GDM1 (cell line): ENCODE results near the gene NUDT14.

ENCODE experiments used
- DNase-seq: peaks from one replicate; lab custom pipeline; 2025; lab: John Stamatoyannopoulos, UW

The NUDT14 gene

DNA sequence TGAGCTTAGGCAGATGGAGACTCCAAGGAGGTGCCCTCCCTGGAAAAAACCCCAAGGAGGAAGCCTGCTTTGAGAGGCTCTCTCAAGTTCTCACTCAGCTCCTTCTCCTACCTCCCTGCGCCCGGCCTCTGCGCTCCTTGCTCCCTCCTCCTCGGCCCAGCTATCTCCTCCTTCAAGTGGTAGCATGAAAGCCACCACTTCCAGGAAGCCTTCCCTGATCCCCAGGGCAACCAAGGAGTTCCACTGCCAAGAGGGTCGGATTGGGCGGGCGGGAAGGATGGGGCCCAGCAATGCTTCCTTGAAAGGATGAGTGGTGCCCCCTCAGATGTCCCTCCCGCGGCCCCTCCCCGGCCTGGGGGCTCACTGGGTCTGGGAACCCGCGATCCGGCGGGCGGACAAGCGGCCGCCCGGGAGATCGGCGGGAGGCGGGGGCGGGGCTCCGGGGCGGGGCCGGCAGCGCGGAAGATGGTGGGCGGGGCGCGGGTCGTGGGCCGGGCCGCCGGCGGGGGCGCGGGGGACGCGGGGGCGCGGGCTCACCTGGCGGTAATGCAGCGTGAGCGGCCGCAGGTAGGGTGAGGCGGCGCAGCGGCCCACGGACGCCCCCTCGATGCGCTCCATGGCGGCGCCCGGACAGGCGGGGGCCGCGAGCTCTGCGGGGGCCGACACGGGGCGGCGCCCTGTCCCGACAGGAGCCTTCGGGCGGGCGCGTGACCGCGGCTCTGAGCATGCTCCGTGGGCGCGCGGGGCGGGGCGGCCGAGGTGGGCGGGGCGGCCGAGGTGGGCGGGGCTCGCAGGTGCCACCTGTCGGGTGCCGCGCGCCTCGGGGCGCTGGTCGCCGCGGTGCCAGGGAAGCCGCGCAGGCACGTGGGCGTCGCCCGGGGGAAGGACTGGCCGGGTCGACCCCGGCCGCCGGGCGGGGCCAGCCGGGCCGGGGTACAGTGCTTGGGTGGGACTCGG lies at the start of gene NUDT14:
Gene NUDT14 (minus strand): TSS at position 721 of the 957 bp plus-strand sequence. CDS start 103 bp downstream, at position 618.
- DNase-seq, result peak; percentile 51

- DNase-seq, result no peak
Observed at GRCh38 chr14:105229099-105229655, 48.1 kb upstream of the NUDT14 start.

DNA sequence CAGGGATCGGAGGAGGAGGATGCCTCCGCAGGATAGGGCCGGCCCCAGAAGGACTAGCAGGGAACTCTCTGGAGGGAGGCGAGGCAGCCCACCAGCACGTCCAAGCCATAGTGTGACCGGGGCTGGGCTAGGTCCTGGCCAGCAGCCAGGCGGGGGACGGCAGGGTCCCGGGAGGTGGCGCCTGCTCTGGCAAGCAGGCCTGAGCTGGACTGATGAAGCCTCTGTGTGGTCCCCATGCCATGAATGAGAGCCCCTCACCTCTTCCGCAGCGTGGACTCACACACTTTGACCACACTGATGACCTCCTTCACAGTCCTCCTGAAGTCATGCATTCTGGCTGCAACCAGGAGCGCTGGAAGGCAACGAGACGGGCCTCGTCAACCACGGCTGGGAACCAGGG lies 47.5 kb upstream of the NUDT14 start:
- no peak for DNase-seq

- DNase-seq, result no peak
Observed at GRCh38 chr14:105227346-105227745, 46.2 kb upstream of the NUDT14 start.

GRCh38 chr14:105226198-105226597 lies 45.1 kb upstream of the NUDT14 start:
- no peak for DNase-seq

DNA sequence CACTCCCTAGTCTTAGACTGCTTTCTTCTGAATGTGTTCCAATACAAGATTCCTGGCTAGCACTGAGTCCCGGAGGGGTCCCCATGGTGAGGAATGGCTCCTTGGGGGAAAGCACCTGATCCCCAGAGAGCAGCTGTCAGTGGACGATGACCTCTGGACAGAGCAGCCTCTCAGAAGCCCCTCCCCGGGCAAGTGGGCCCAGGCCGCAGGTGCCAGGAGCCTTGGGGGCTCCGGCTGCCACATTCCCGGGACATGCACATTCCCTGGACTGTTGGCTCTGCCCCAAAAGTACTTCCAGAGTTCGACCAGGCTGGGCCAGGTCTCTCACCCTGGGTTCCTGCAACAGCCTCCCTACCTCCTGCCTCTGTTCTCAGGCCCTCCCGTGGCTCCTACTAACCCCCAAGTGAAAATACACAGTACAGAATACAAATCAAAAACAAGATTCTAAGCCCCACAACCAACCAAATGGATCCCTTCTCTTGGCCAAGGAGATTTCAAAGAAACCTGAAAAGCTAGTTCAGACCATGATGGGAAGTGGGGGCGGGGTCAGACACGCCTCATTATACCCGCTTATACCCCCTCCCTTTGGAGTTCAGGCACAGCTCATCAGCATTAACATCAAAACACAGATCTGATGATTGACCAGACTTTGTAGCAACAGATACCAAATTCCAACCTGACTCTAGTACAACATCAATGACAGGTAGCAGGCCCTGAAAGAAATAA lies 43.9 kb upstream of the NUDT14 start:
- DNase-seq, result no peak

GRCh38 chr14:105223770-105224544 lies 42.8 kb upstream of the NUDT14 start:
- DNase-seq, result no peak

DNA sequence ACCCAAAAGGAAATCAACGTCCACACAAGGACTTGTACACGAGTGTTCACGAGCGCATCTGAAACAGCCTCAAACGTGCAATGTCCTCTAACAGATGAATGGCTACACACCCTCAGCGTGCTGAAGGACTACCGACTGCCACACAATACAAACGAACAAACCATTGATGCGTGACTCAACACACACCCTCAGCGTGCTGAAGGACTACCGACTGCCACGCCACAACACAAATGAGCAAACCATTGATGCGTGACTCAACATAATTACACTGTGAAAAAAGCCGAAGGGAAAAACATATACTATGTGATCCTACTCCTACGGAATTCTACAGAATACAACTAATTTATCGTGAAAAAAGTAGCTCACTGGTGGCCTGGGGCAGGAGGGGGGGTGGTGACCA lies 42.1 kb upstream of the NUDT14 start:
- DNase-seq, result no peak

GRCh38 chr14:105221598-105222178 lies 40.6 kb upstream of the NUDT14 start:
- no peak for DNase-seq

- no peak for DNase-seq
Observed at GRCh38 chr14:105220699-105221597, 39.8 kb upstream of the NUDT14 start.

- no peak for DNase-seq
Observed at GRCh38 chr14:105219753-105220152, 38.6 kb upstream of the NUDT14 start.

GRCh38 chr14:105219043-105219612 lies 38.0 kb upstream of the NUDT14 start:
- no peak for DNase-seq

- DNase-seq, result no peak
Observed at GRCh38 chr14:105218611-105219010, 37.5 kb upstream of the NUDT14 start.

DNA sequence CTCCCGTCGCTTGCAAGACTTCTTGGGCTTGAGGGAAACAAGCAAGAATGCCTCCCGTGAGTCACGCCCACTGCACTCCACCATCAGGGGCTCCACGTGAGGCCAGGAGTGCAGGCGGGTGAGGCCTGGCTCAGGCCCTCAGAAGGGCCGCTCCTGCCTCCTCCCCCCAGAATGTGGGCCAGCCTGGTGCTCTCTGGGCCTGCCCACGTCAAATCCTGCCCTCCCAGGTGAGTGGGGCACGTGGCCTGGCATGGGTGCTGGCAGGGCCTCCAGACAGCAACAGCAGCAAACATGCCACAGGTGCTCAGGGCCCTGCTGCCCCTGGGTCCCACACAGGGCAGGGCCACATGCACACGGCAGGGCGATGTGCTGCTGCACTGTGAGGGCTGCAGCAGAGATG lies 36.7 kb upstream of the NUDT14 start:
- DNase-seq, result no peak

- no peak for DNase-seq
Observed at GRCh38 chr14:105216490-105217247, 35.6 kb upstream of the NUDT14 start.

GRCh38 chr14:105215602-105216001 lies 34.5 kb upstream of the NUDT14 start:
- DNase-seq, result no peak

GRCh38 chr14:105214324-105214915 lies 33.3 kb upstream of the NUDT14 start:
- DNase-seq, result no peak

GRCh38 chr14:105213361-105213760 lies 32.2 kb upstream of the NUDT14 start:
- no peak for DNase-seq
